DND-41 (cell line): ENCODE measurements around the gene ELK4.

ENCODE experiments used
- ATAC-seq: fragments of 200-7000 bp; cut with Tn5 transposase; 3 replicates; pipeline ENCODE4 v1.9.1; 2021; ENCODE audit warnings: low read depth; ENCODE audit not compliant: insufficient read depth
- DNase-seq: peaks from one replicate; pipeline ENCODE4 v3.0.0-alpha.2; 2020
- H2AFZ ChIP-seq: 2 replicates; pipeline ENCODE4 v1.6.0; 2012; ENCODE audit warnings: low read depth, low read length
- H3K27ac ChIP-seq: 2 replicates; pipeline ENCODE4 v1.5.1; 2012; ENCODE audit warnings: low read length, inconsistent platforms
- H3K27me3 ChIP-seq: fragments of 200-600 bp; sonication (generic); 2 replicates; pipeline ENCODE4 v1.6.0; 2012; ENCODE audit warnings: low read length, mild to moderate bottlenecking, inconsistent platforms; ENCODE audit not compliant: insufficient read depth, poor library complexity
- H3K36me3 ChIP-seq: 2 replicates; pipeline ENCODE4 v1.5.1; 2012; ENCODE audit warnings: low read length, inconsistent platforms; ENCODE audit not compliant: insufficient read depth
- H3K4me1 ChIP-seq: 2 replicates; pipeline ENCODE4 v1.5.1; 2012; ENCODE audit warnings: mild to moderate bottlenecking, low read length; ENCODE audit not compliant: insufficient read depth
- H3K4me2 ChIP-seq: 2 replicates; pipeline ENCODE4 v1.6.0; 2012; ENCODE audit warnings: mild to moderate bottlenecking, moderate library complexity, low read length, inconsistent platforms; ENCODE audit not compliant: insufficient read depth
- H3K4me3 ChIP-seq, 2 experiments: fragments of 200-600 bp in 1 of 2; shearing (Covaris generic) in 1 of 2; 2 replicates each; pipeline ENCODE4 v1.5.1; 2012 to 2016; ENCODE audit warnings: inconsistent platforms in 2 of 2, low read length in 2 of 2, mild to moderate bottlenecking in 2 of 2, low read depth in 1 of 2, moderate library complexity in 1 of 2
- H3K79me2 ChIP-seq: 2 replicates; pipeline ENCODE4 v1.6.0; 2012; ENCODE audit warnings: low read length, inconsistent platforms; ENCODE audit not compliant: insufficient read depth
- H3K9ac ChIP-seq: 2 replicates; pipeline ENCODE4 v1.6.0; 2012; ENCODE audit warnings: low read depth, mild to moderate bottlenecking, inconsistent platforms, low read length, moderate library complexity
- H3K9me3 ChIP-seq: 2 replicates; pipeline ENCODE4 v1.5.1; 2012; ENCODE audit warnings: low read length, moderate library complexity, mild to moderate bottlenecking, inconsistent platforms; ENCODE audit not compliant: insufficient read depth, severe bottlenecking
- H4K20me1 ChIP-seq: 2 replicates; pipeline ENCODE4 v1.6.0; 2012; ENCODE audit warnings: low read length; ENCODE audit not compliant: insufficient read depth
- EZH2 ChIP-seq: IDR thresholded peaks from 3 replicates; pipeline ENCODE4 v1.6.1; 2012; ENCODE audit warnings: borderline replicate concordance, low read depth, mild to moderate bottlenecking, moderate library complexity, low read length, inconsistent platforms; ENCODE audit not compliant: severe bottlenecking
- TF ChIP-seq, protein P1 (sequence below): IDR thresholded peaks from 2 replicates; pipeline ENCODE4 v1.5.1; 2012; ENCODE audit warnings: borderline replicate concordance, low read length, moderate library complexity, mild to moderate bottlenecking; ENCODE audit not compliant: poor library complexity, severe bottlenecking; ENCODE audit errors: extremely low read depth

ELK4 gene

DNA sequence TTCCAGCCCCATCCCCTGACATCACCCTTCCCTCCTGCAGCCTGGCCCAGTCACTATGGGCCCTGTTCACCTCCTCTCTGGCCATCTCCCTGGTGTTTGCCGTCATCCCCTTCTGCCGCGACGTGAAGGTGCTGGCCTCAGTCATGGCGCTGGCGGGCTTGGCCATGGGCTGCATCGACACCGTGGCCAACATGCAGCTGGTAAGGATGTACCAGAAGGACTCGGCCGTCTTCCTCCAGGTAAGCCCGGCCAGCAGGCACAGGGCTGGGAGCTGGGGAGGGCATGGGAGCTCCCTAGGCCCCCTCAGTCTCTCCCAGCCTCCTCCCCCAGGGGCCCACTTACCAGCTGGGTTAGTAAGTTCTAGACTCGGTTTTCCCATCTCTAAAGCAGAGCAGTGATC lies 52.1 kb downstream of the ELK4 start:
- Histone ChIP-seq H3K9ac (no peak overlapping the region), H3K4me1 (no peaks in the 10 kb centered on the region), H3K27me3 (peaks cover 29% of the 10 kb centered on the region), H3K9me3 (no peaks in the 10 kb centered on the region), H2AFZ (no peak overlapping the region), H3K4me2 (no peak overlapping the region), H4K20me1 (no peaks in the 10 kb centered on the region; the same call in 1 of the 2 replicates), H3K36me3 (no peaks in the 10 kb centered on the region), H3K27ac (no peak overlapping the region), H3K79me2 (no peaks in the 10 kb centered on the region), H3K4me3 (no peak overlapping the region)
- ATAC-seq (no peak), DNase-seq (no peak)
- TF ChIP-seq, protein P1, sequence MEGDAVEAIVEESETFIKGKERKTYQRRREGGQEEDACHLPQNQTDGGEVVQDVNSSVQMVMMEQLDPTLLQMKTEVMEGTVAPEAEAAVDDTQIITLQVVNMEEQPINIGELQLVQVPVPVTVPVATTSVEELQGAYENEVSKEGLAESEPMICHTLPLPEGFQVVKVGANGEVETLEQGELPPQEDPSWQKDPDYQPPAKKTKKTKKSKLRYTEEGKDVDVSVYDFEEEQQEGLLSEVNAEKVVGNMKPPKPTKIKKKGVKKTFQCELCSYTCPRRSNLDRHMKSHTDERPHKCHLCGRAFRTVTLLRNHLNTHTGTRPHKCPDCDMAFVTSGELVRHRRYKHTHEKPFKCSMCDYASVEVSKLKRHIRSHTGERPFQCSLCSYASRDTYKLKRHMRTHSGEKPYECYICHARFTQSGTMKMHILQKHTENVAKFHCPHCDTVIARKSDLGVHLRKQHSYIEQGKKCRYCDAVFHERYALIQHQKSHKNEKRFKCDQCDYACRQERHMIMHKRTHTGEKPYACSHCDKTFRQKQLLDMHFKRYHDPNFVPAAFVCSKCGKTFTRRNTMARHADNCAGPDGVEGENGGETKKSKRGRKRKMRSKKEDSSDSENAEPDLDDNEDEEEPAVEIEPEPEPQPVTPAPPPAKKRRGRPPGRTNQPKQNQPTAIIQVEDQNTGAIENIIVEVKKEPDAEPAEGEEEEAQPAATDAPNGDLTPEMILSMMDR, result no peak
- TF ChIP-seq EZH2, result no peak

DNA sequence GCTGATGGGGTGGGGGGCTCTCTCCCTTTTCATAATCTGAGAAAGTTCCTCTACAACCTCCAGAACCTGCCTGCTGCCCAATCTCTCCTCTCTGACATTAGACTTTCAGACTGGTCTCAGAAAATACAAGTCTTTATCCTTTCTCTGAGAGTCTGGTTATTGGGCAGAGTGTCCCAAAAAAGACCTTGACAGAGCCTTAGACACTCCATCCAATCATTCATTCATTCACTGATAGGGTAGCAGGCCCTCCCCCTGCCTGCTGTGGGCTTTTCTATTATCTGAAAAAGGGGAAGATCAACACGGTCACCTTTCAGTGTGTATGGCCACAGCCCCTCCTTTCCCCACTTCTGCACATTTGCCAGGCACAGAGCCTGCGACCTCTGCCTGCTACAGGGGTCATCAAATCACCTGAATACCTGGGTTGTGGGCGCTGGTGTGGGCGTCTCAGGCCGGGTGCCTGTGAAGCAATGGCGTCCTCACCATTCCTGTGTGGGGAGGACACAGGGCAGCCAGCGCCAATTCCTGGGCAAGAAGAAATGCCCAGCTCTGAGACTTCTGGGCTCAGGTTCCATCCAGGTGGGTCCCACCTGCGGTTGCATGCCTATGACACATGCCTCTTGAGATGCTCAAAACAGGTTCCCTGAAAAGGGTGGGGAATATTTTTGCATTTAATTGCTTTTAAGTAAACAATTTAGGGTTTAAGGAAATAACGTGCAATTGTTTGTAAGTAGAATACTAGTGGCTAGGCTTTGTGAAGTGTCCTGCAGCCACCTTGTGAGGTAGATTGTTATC lies 52.8 kb downstream of the ELK4 start:
- H3K27ac ChIP-seq, result no peak overlapping the region
- TF ChIP-seq, protein P1, result no peak
- TF ChIP-seq EZH2, result no peak
- H3K9ac ChIP-seq, result no peak overlapping the region
- H3K4me3 ChIP-seq, result no peak overlapping the region
- H3K4me2 ChIP-seq, result no peak overlapping the region
- ATAC-seq (no peak), DNase-seq (no peak)
- no peaks in the 10 kb centered on the region for H3K9me3 ChIP-seq
- no peaks in the 10 kb centered on the region for H3K36me3 ChIP-seq
- no peaks in the 10 kb centered on the region; the same call in 1 of the 2 replicates for H4K20me1 ChIP-seq
- no peaks in the 10 kb centered on the region for H3K79me2 ChIP-seq
- no peaks in the 10 kb centered on the region for H3K4me1 ChIP-seq
- H2AFZ ChIP-seq, result no peak overlapping the region
- peaks cover 30% of the 10 kb centered on the region for H3K27me3 ChIP-seq

DNA sequence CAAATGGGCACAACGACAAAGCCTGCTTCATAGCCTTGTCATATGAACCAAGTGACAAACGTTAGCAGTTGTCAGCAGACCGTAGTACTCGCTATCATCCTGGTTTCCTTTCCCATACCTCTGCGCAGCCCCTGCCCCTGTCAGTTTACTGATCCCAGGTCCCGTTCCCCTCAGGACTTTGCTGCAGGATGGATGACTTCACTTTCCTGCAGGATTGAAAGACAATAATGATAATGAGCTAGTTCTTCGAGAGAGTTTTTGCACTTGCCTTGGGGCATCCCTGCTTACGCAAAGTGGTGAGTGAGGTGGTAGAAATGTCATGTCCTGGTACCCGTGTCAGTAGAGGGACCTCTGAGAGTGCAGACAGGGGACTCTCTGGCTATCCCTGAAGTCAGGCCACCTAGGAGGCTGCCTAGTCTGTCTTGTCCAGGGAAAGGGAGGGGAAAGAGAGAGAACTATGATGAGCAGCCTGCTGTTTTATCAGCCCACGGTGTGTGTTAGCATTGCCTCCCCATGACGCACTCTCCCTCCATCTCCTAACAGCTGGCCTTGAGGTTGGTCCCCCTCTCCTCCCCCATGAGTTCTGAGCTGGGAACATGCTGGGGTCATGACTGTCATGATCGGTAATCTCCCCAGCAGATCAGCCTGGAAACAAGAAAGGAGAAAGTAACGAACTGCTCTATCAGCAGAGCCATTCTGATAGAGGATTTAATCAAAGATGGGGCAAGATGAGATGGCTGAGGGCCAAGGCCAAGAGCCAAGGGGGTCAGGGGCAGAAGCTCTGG lies 53.7 kb downstream of the ELK4 start:
- no peaks in the 10 kb centered on the region for H3K79me2 ChIP-seq
- H3K9me3 ChIP-seq, result no peaks in the 10 kb centered on the region
- ATAC-seq (no peak), DNase-seq (no peak)
- H3K27me3 ChIP-seq, result peaks cover 30% of the 10 kb centered on the region
- no peak overlapping the region for H3K9ac ChIP-seq
- no peak overlapping the region for H3K27ac ChIP-seq
- no peak overlapping the region for H3K4me3 ChIP-seq
- H3K4me1 ChIP-seq, result no peaks in the 10 kb centered on the region
- no peak overlapping the region for H3K4me2 ChIP-seq
- no peak overlapping the region for H2AFZ ChIP-seq
- TF ChIP-seq, protein P1, result no peak
- TF ChIP-seq EZH2, result no peak
- H3K36me3 ChIP-seq, result no peaks in the 10 kb centered on the region
- H4K20me1 ChIP-seq, result no peaks in the 10 kb centered on the region; the same call in 1 of the 2 replicates
